ENCODE measurements around the gene PIK3R1. TPM values are rescaled to one million over a fixed set of nuclear protein-coding genes. Genes with fewer than 3 reads are reported as not detected.
A peak's percentile ranks its signal among the peaks of the same experiment; 100 is the strongest.

PIK3R1 gene
- 10 to 100 TPM; 81.8 to 91.5 TPM for total RNA-seq

- TF ChIP-seq, protein P1, sequence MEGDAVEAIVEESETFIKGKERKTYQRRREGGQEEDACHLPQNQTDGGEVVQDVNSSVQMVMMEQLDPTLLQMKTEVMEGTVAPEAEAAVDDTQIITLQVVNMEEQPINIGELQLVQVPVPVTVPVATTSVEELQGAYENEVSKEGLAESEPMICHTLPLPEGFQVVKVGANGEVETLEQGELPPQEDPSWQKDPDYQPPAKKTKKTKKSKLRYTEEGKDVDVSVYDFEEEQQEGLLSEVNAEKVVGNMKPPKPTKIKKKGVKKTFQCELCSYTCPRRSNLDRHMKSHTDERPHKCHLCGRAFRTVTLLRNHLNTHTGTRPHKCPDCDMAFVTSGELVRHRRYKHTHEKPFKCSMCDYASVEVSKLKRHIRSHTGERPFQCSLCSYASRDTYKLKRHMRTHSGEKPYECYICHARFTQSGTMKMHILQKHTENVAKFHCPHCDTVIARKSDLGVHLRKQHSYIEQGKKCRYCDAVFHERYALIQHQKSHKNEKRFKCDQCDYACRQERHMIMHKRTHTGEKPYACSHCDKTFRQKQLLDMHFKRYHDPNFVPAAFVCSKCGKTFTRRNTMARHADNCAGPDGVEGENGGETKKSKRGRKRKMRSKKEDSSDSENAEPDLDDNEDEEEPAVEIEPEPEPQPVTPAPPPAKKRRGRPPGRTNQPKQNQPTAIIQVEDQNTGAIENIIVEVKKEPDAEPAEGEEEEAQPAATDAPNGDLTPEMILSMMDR (IDR thresholded peaks at IDR 0.05), result peak; percentile 71
- DNase-seq (ENCODE audit: low spot score) (peak; percentile 66), ATAC-seq (ENCODE audit: insufficient number of reproducible peaks, low FRiP score, low read depth) (peak; percentile 86)
- no peaks in the 10 kb centered on the region for H3K9me3 ChIP-seq
- no peaks in the 10 kb centered on the region for H3K27me3 ChIP-seq (replicated peaks; ENCODE audit: insufficient read depth)
- peak within 1 kb of the TSS; percentile 96 for H3K4me3 ChIP-seq
- peaks cover 24 to 31% of the 10 kb centered on the region in 2 donors for H3K4me1 ChIP-seq (ENCODE audit: control insufficient read depth in 1 of 2, low read depth in 2 of 2)
- H3K36me3 ChIP-seq, result peaks cover under 1% of the 10 kb centered on the region
- H3K27ac ChIP-seq, result peak within 1 kb of the TSS; percentile 97 to 98
These were observed at the start of gene PIK3R1 for GRCh38 chr5:68215208-68215897. TSS of gene PIK3R1 (plus strand) at chr5:68215756. CDS start at chr5:68226676, 10,920 bp downstream.

GRCh38 chr5:68167195-68167651 is 48.3 kb upstream of the PIK3R1 start:
- no peak for DNase-seq (ENCODE audit: low spot score)
- TF ChIP-seq, protein P1 (IDR thresholded peaks at IDR 0.05), result no peak
- ATAC-seq (ENCODE audit: insufficient number of reproducible peaks, low FRiP score, low read depth), result no peak
- Histone ChIP-seq H3K9me3 (no peaks in the 10 kb centered on the region), H3K4me1 (ENCODE audit: control insufficient read depth in 1 of 2, low read depth in 2 of 2) (peaks cover 7 to 20% of the 10 kb centered on the region in 2 donors), H3K36me3 (no peaks in the 10 kb centered on the region), H3K27me3 (replicated peaks; ENCODE audit: insufficient read depth) (no peaks in the 10 kb centered on the region), H3K27ac (no peak overlapping the region), H3K4me3 (no peak overlapping the region)

DNA sequence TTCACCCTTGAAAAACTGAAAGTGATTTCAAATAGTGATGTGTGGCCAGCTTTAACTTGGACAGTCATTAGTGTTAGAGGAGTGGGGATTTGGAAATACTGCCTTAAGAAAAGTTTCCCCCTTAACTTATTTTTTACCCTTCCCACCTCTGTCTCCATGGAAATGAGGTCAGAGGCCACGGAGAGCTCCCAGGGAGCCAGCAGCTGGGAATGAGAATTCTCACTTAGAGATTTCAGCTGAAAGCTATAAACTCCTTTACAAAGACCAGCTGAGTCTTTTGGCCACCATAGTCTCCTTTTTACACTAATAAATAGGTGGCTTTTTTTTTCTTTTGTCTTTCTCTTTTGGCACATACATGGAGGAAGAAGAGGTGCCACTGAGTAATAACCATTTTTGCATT is 45.7 kb upstream of the PIK3R1 start:
- H3K4me1 ChIP-seq (ENCODE audit: control insufficient read depth in 1 of 2, low read depth in 2 of 2), result peaks cover 7 to 25% of the 10 kb centered on the region in 2 donors
- H3K36me3 ChIP-seq, result no peaks in the 10 kb centered on the region
- DNase-seq (ENCODE audit: low spot score) (no peak), ATAC-seq (ENCODE audit: insufficient number of reproducible peaks, low FRiP score, low read depth) (no peak)
- H3K27me3 ChIP-seq (replicated peaks; ENCODE audit: insufficient read depth), result no peaks in the 10 kb centered on the region
- no peak overlapping the region for H3K4me3 ChIP-seq
- no peaks in the 10 kb centered on the region for H3K9me3 ChIP-seq
- TF ChIP-seq, protein P1 (IDR thresholded peaks at IDR 0.05), result no peak
- H3K27ac ChIP-seq, result peak overlapping the region; percentile 38 to 86

DNA sequence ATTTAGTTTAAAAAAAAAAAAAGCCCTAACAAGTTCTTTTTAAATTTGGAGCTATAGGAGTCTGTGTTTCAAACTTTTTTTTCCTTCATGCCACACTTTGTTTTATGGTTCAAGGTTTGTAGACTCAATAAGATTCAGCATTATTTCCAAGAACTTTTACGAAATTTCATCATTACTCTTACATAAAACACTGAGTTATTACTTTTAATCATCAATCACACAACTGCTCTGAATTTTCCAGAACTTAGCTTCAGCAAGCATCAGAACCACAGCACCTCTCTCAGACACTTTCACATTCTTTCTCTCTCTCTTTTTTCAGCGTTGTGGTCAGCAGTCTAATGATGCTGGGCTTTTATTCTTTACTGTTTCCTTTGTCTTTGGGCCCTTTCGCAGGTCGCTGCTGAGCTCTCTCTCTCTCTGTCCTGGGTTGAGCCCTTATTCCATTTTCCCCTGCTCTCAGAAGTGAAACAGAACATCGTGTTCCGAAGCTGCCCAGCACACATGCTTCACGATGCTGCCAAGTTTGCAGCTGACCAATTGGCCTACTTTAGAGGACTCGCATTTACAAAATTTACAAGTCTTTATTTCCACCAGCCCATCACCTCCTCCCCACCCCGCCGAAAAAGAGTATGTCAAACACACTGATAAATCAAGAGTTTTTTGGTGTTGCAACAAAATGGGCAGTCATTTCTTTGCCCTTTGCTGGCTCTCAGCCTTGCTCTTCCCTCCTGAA is 44.6 kb upstream of the PIK3R1 start:
- Histone ChIP-seq H3K4me3 (peak overlapping the region; percentile 60), H3K36me3 (no peaks in the 10 kb centered on the region), H3K27ac (peak overlapping the region; percentile 85 to 86), H3K9me3 (no peaks in the 10 kb centered on the region), H3K4me1 (ENCODE audit: control insufficient read depth in 1 of 2, low read depth in 2 of 2) (peaks cover 7 to 25% of the 10 kb centered on the region in 2 donors), H3K27me3 (replicated peaks; ENCODE audit: insufficient read depth) (no peaks in the 10 kb centered on the region)
- TF ChIP-seq, protein P1 (IDR thresholded peaks at IDR 0.05), result no peak
- ATAC-seq (ENCODE audit: insufficient number of reproducible peaks, low FRiP score, low read depth) (peak; percentile 96), DNase-seq (ENCODE audit: low spot score) (peak; percentile 39)

DNA sequence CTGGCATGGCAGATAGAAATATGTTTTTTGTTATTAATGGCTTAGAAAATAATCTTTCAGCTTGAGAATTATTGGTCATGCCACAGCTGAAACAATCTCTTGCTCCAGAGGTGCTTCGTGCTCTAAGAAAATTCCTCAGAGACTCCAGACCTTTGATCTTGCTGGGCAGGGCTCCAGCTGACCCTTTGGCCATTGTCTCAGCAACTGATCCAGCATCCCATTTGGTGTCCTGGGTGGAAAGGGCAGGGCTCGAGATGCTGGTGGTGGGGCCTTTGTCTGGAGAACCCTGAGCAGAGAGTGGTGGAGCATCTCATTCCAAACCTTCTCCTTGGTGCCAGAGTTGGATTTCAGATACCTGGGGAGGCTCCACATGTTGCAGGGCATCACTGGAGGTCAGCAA is 43.2 kb upstream of the PIK3R1 start:
- no peak for DNase-seq (ENCODE audit: low spot score)

More for the DNA sequence above, 43.2 kb upstream of the PIK3R1 start:
- Histone ChIP-seq H3K27me3 (replicated peaks; ENCODE audit: insufficient read depth) (no peaks in the 10 kb centered on the region), H3K9me3 (no peaks in the 10 kb centered on the region), H3K36me3 (no peaks in the 10 kb centered on the region), H3K4me1 (ENCODE audit: control insufficient read depth in 1 of 2, low read depth in 2 of 2) (peaks cover 7 to 25% of the 10 kb centered on the region in 2 donors), H3K4me3 (no peak overlapping the region), H3K27ac (peak overlapping the region; percentile 85 to 86)
- no peak for ATAC-seq (ENCODE audit: insufficient number of reproducible peaks, low FRiP score, low read depth)
- TF ChIP-seq, protein P1 (IDR thresholded peaks at IDR 0.05), result no peak

Data from thoracic aorta (tissue), 2 donors.